Germinal center (tissue), 1 donor: ENCODE measurements around the gene CDK9.
"Not testable (repeated sequence)": the region's sequence is repeated elsewhere in the genome, so short reads cannot be mapped to it uniquely, and the experiment has no call there.

Experiments used
- DNase-seq: peaks from one replicate; pipeline ENCODE4 v3.0.0; 2012; ENCODE audit warnings: mixed read lengths, low spot score

CDK9 gene

GRCh38 chr9:127826253-127826913, 40.5 kb downstream of the CDK9 start:
- DNase-seq, result no peak

- DNase-seq, result no peak
These were observed 42.6 kb downstream of the CDK9 start for GRCh38 chr9:127828262-127829031.

- no peak for DNase-seq
These were observed 43.5 kb downstream of the CDK9 start for GRCh38 chr9:127829205-127829906.

GRCh38 chr9:127832248-127832647, 46.4 kb downstream of the CDK9 start:
- no peak for DNase-seq

DNA sequence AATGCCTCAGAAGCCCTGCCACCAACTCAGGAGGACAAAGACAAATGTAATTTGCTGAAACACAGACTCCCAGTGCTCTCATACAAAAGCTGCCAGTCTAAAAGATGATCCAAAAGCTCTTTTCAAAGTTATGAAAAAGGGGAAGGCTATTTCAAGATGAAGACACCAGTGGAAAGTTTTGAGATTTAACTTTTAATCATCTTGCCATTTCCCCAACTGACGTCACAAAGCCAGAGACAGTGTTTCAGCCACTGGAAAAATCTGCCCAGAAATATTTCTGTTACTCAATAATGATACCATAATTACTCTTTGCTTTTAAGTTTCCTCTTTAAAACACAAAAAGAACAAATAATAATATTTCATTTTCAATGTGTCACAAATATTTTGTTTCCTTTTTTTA, 47.7 kb downstream of the CDK9 start:
- no peak for DNase-seq

DNA sequence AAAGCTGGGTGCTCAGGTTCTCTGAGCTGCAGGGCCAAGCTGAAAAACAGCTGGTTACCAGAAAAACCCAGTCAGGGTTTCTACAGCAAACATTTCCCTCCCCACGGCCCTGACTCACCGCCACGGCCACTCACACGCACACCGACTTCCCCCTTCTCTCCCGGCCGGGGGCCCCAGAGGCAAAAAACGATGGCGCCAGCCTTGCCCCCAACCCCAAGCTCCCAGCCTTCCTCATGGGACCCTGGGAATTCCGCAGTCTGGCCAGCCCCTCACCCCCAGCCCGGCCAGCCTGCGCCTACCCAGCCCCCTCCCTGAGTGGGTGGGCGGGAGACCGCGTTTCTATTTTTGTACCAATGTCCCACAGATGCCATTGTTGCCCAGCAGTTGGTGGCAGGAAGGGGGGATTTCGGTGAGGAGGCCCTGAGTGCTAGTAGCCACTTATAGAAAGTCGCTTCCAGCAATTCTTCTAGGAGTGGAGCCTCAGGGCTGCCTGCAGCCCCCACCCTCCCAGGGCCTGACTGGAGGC, 50.2 kb downstream of the CDK9 start:
- DNase-seq, result no peak

DNA sequence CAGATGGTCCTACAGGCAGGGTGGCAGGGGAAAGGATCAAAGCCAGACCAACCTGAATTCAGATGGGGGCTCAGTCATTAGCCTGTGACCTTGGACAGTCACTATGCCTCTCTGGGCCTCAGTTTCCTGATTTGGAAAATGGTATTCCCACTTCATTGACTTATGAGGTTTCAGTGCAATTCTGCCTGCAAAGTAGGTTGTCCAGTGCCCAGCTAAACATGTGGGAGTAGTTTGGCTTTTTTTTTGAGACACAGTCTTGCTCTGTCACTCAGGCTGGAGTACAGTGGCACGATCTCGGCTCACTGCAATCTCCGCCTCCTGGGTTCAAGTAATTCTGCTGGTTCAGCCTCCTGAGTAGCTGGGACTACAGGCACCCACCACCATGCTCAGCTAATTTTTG, 50.7 kb downstream of the CDK9 start:
- not testable (repeated sequence) for DNase-seq

GRCh38 chr9:127837346-127837745, 51.5 kb downstream of the CDK9 start:
- no peak for DNase-seq

DNA sequence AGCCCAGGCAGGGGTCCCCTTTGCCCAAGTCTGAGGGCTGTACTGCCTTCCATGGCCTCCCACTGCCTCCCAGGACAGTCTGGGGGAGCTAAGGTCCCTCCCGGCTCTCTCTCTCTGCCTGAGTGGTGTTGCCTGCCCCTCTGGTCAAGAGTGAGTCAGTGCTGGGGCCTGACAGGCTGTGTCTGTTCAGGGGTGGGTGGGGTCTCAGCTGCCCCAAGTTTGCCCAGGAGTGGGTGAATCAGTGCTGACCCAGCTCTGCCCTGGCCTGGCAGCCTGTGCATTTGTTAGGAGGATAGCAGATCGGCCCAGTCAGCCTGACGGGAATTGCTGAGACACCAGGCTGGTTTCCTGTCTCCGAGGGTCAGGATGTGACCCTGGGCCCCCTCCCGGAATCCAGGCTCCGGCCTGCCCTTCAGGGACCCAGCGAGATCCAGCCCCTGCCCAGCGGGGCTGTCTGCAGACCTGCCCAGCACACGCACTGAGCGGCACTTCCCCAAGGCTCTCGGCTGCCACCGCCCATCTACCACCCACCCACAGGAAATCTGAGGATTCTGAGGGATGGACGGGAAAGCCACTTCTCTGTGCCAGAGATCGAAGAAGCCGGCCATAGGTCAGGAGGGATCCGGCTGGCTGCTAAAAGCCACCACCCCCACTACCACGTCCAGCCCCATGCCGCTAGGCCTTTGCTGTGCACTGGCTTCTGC, 52.7 kb downstream of the CDK9 start:
- no peak for DNase-seq
